ENCODE data around the gene SMARCB1. TPM values are rescaled to one million over a fixed set of nuclear protein-coding genes. Genes with fewer than 3 reads are reported as not detected.

Gene SMARCB1
- total RNA-seq, 1 donor from 2014 or later, result 222 TPM

GRCh38 chr22:23874871-23875270, 88.1 kb downstream of the SMARCB1 start:
- no peaks in the 10 kb centered on the region for H3K4me1 Mint-ChIP-seq
- H3K27ac Mint-ChIP-seq (ENCODE audit: unreplicated experiment), result no peak overlapping the region
- no peak for DNase-seq (ENCODE audit: low read depth, low spot score)
- no peaks in the 10 kb centered on the region for H3K9me3 Mint-ChIP-seq
- no peaks in the 10 kb centered on the region for H3K27me3 Mint-ChIP-seq (ENCODE audit: low read depth)
- no peak overlapping the region for H3K4me3 Mint-ChIP-seq
- TF ChIP-seq CTCF (conservative IDR thresholded peaks at IDR 0.05), result no peak
- peaks cover 11% of the 10 kb centered on the region for H3K36me3 Mint-ChIP-seq (ENCODE audit: low read depth)

- TF ChIP-seq CTCF (conservative IDR thresholded peaks at IDR 0.05), result no peak
- Mint-ChIP-seq H3K4me1 (no peaks in the 10 kb centered on the region), H3K36me3 (ENCODE audit: low read depth) (peaks cover 6% of the 10 kb centered on the region), H3K4me3 (no peak overlapping the region), H3K9me3 (no peaks in the 10 kb centered on the region), H3K27me3 (ENCODE audit: low read depth) (no peaks in the 10 kb centered on the region), H3K27ac (ENCODE audit: unreplicated experiment) (no peak overlapping the region)
- DNase-seq (ENCODE audit: low read depth, low spot score), result no peak
These were observed 89.0 kb downstream of the SMARCB1 start for GRCh38 chr22:23875801-23876200.

GRCh38 chr22:23877566-23877965, 90.8 kb downstream of the SMARCB1 start:
- TF ChIP-seq CTCF (conservative IDR thresholded peaks at IDR 0.05), result no peak
- no peak overlapping the region for H3K4me3 Mint-ChIP-seq
- H3K4me1 Mint-ChIP-seq, result no peaks in the 10 kb centered on the region
- H3K36me3 Mint-ChIP-seq (ENCODE audit: low read depth), result peaks cover 6% of the 10 kb centered on the region
- no peak for DNase-seq (ENCODE audit: low read depth, low spot score)
- no peaks in the 10 kb centered on the region for H3K27me3 Mint-ChIP-seq (ENCODE audit: low read depth)
- H3K27ac Mint-ChIP-seq (ENCODE audit: unreplicated experiment), result no peak overlapping the region
- no peaks in the 10 kb centered on the region for H3K9me3 Mint-ChIP-seq

GRCh38 chr22:23878219-23878618, 91.5 kb downstream of the SMARCB1 start:
- no peak for TF ChIP-seq CTCF (conservative IDR thresholded peaks at IDR 0.05)
- H3K4me1 Mint-ChIP-seq, result no peaks in the 10 kb centered on the region
- no peak overlapping the region for H3K27ac Mint-ChIP-seq (ENCODE audit: unreplicated experiment)
- no peak for DNase-seq (ENCODE audit: low read depth, low spot score)
- H3K27me3 Mint-ChIP-seq (ENCODE audit: low read depth), result no peaks in the 10 kb centered on the region
- peaks cover 6% of the 10 kb centered on the region for H3K36me3 Mint-ChIP-seq (ENCODE audit: low read depth)
- H3K9me3 Mint-ChIP-seq, result no peaks in the 10 kb centered on the region
- H3K4me3 Mint-ChIP-seq, result no peak overlapping the region

GRCh38 chr22:23882370-23882769, 95.6 kb downstream of the SMARCB1 start:
- Mint-ChIP-seq H3K36me3 (ENCODE audit: low read depth) (peaks cover 2% of the 10 kb centered on the region), H3K27me3 (ENCODE audit: low read depth) (no peaks in the 10 kb centered on the region), H3K9me3 (no peaks in the 10 kb centered on the region), H3K4me3 (no peak overlapping the region), H3K4me1 (no peaks in the 10 kb centered on the region), H3K27ac (ENCODE audit: unreplicated experiment) (no peak overlapping the region)
- no peak for TF ChIP-seq CTCF (conservative IDR thresholded peaks at IDR 0.05)
- DNase-seq (ENCODE audit: low read depth, low spot score), result no peak

GRCh38 chr22:23883658-23884057, 96.9 kb downstream of the SMARCB1 start:
- H3K4me3 Mint-ChIP-seq, result no peak overlapping the region
- DNase-seq (ENCODE audit: low read depth, low spot score), result no peak
- H3K9me3 Mint-ChIP-seq, result no peaks in the 10 kb centered on the region
- no peak for TF ChIP-seq CTCF (conservative IDR thresholded peaks at IDR 0.05)
- H3K27me3 Mint-ChIP-seq (ENCODE audit: low read depth), result no peaks in the 10 kb centered on the region
- no peak overlapping the region for H3K27ac Mint-ChIP-seq (ENCODE audit: unreplicated experiment)
- peaks cover 2% of the 10 kb centered on the region for H3K36me3 Mint-ChIP-seq (ENCODE audit: low read depth)
- peaks cover 5% of the 10 kb centered on the region for H3K4me1 Mint-ChIP-seq

Measured in neural crest cell (in vitro differentiated cells).